GM13976 (cell line): Measurements from ENCODE around the gene EOLA1.
"Not testable (repeated sequence)": the region's sequence is repeated elsewhere in the genome, so short reads cannot be mapped to it uniquely, and the experiment has no call there.

Experiments
- DNase-seq: peaks from one replicate; pipeline ENCODE4 v3.0.0; 2012; ENCODE audit warnings: low spot score
- in situ Hi-C: fragments of 300-500 bp; cut with MboI; formaldehyde crosslinking; loops from one replicate; pipeline ENCODE4 v1.12.0; 2022; ENCODE audit warnings: low sequenced_read_pairs, mixed read lengths, inconsistent platforms; ENCODE audit not compliant: unreplicated experiment
- TF ChIP-seq, protein P1 (sequence below): IDR thresholded peaks from 2 replicates; pipeline ENCODE4 v1.5.1; 2012; ENCODE audit warnings: borderline replicate concordance, mild to moderate bottlenecking; ENCODE audit not compliant: insufficient read depth; ENCODE audit errors: extremely low read depth, missing control alignments, control extremely low read depth

Gene EOLA1

DNA sequence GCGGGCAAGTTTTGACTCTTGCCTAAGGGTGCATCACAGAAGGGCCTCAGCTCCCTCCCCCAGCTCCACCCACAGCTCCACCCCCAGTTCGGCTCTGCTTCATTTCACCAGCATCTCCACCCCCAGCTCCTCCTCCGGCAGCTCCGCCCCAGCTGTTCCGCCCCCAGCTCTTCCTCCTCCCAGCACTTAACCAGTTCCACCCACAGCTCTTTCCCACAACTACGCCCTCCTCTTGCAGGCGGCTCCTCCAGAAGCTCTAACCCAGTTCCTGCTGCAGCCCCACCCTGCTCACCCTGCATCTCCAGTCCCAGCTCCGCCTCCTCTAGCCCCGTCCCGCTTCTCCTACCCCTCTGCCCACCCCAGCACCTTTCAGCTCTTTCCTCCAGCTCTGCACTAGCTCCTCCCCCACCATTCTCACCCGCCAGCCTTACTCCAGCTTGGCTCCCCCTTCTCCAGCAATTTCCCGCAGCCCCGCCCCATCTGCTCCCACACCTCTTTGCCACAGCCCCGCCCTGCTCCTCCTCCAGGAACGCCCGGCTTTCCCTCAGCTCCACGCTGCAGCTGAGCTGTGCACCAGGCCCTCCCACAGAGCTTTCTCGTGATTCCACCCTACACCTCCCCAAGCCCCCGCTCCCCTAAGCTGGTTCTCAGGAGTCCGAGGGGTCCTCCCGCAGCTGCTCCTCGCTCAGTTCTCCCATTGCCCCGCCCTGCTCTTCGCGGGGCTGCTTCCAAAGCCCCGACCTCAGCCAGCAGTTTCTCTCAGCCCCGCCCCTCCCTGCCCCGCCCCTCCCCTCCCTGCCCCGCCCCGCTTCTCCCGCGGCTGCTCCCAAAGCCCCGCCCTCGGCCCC is 1.3 kb upstream of the EOLA1 start:
- in situ Hi-C loops: no loop called here
- peak; percentile 80 for DNase-seq
- TF ChIP-seq, protein P1, sequence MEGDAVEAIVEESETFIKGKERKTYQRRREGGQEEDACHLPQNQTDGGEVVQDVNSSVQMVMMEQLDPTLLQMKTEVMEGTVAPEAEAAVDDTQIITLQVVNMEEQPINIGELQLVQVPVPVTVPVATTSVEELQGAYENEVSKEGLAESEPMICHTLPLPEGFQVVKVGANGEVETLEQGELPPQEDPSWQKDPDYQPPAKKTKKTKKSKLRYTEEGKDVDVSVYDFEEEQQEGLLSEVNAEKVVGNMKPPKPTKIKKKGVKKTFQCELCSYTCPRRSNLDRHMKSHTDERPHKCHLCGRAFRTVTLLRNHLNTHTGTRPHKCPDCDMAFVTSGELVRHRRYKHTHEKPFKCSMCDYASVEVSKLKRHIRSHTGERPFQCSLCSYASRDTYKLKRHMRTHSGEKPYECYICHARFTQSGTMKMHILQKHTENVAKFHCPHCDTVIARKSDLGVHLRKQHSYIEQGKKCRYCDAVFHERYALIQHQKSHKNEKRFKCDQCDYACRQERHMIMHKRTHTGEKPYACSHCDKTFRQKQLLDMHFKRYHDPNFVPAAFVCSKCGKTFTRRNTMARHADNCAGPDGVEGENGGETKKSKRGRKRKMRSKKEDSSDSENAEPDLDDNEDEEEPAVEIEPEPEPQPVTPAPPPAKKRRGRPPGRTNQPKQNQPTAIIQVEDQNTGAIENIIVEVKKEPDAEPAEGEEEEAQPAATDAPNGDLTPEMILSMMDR: no peak

DNA sequence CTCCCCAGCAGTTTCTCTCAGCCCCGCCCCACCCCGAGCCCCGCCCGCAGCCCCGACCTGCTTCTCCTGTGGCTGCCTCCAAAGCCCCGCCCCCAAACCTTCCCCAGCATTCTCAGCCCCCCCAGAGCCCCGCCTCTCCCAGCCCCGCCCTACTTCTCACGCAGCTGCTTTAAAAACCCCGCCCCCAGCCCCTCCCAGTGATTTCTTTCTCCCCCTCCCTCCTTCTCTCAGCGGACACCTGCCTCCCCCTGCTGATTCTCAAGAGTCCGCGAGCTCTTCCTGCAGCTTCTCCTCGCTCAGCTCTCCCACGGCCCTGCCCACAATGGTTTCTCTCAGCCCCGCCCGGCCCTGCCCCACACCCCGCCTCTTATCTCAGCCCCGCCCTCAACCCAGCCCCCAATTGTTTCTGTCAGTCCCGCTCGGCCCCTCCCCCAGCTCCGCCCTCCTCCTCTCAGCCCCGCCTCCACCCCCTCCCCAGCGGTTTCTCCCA is 636 bp upstream of the EOLA1 start:
- peak; percentile 88 for DNase-seq
- TF ChIP-seq, protein P1: no peak
- in situ Hi-C loops: no loop called here

DNA sequence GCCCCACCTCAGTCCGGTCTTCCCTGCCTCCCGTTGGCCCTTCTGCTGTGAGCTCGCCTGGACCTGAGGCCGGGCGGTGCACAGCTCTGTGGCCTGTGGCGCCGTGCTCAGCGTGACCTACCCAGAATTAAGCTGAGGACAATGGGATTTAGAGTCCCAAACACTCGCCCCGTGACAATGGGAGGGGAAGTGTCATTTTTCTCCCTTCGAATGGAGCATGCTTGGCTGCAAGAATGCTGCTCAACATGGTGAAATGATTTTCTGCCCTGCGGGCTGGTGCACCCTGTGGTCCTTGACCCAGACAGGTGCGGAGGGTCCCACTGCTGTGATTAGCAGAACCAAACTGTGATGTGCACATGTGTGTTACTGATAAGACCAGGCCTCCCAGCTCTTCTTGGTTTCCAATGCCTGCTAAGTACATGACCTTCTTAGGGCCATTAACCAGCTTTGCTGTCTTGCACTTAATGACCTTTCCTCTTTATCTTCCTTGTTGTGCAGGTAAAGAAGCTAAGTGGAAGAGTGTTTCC is 772 bp downstream of the EOLA1 start:
- TF ChIP-seq, protein P1: no peak
- in situ Hi-C loops: no loop called here
- no peak for DNase-seq

DNA sequence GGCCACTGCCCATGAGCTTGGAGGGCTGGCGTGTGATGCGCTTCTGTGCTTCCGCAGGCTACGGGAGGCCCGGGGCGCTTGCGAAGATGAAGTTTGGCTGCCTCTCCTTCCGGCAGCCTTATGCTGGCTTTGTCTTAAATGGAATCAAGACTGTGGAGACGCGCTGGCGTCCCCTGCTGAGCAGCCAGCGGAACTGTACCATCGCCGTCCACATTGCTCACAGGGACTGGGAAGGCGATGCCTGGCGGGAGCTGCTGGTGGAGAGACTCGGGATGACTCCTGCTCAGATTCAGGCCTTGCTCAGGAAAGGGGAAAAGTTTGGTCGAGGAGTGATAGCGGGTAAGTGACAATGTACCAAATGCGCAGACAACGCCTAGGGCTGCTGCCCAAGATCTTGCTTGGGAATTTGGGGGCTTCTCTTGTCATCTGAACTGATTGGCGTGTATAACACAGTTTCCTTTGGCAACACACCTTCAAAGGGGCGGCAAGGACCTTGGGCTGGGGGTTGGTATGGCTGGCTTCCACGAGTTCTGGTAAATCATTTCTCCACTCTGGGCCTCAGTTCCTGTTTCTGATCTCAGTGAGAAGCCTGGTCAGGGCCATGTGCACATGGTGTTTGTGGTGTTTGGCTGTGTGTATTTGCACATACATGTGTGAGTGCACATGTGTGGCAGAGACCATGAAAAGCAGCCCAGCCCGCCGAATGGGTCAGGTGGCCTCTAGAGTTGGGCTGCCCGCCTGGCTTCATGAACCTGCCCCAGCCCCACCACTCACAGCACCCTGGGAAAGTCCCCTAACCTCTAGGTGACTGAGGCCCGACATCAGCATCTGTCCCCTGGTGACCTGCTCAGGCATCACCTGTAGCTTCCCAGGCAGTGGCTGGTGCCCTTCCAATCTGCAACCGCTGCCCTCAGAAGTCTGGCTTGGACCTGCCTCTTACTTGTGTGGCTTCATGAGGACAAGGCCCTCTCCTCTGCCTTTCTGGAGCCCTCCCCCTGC is 5.0 kb downstream of the EOLA1 start:
- DNase-seq, in situ Hi-C loops: not testable (repeated sequence)

DNA sequence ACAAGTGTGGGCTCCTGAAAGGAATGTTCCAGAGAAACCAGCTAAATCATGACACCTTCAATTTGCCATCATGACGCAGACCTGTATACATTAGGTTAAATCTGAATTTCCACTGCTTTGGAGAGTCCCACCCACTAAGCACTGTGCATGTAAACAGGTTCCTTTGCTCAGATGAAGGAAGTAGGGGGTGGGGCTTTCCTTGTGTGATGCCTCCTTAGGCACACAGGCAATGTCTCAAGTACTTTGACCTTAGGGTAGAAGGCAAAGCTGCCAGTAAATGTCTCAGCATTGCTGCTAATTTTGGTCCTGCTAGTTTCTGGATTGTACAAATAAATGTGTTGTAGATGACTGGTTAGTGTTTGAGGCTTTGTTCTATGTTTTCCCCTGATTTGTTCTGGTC is 6.2 kb downstream of the EOLA1 start:
- DNase-seq, in situ Hi-C loops: not testable (repeated sequence)

DNA sequence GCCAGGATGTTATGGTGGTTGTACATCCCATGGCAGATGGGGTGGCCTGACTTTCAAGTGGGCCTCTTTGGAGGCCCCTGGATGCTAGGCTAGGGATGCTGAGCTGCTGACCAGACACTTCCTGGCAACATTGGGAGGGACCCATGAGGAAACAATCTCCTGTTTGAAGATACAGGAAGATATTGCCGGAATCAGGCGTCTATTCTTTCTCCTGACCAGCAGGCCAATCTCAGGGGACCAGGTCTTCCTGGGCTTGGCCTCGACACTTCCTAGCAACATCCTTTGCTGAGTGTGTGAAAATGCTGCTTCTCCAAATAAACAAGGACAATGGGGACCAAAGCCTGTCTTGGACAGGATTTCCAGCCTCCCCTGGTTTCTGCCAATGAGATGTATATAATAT is 7.0 kb downstream of the EOLA1 start:
- DNase-seq, in situ Hi-C loops: not testable (repeated sequence)

DNA sequence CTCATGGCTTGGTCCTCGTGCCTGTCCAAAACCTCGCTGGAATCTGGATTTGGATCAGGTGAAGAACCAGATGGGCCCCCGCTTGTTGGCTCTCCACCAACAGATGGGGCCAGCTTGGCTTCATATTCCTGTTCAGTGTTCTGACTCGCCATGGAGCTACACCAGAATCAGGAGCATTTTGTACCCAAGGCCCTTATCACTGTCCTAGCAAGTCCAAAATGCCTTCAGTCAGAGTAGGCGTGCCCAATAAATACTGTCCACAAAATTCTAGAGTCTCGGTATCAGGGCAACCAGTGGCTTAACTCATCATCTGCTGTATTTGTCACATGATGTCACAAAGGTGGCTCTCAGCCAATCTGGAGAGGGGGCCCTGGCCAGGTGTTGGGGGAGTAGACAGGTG is 8.9 kb downstream of the EOLA1 start, which contains the start of gene HSFX3:
TSS of gene HSFX3 (minus strand) at position 224 of the 400 bp plus-strand sequence. CDS start at position 152, 72 bp downstream.
- in situ Hi-C loops, DNase-seq: not testable (repeated sequence)

DNA sequence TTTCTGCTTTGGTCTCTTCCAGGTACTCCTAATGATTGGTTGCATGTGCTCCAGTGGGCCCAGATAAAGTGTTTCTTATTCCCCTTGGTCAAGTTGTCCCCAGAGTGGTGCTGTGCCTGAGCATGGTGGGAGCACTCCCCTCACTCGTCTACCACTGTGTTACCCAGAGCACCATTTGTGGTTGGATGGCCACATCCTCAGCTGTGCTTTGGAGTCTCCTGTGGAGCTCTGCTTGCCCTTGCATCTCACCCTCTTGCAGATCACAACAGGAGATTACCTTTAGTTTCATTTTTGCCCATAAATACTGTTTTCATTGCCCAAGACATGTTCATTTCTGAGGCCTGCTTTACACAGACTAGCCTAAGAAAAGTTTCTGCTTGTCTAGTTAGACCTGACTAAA is 9.6 kb downstream of the EOLA1 start:
- in situ Hi-C loops: not testable (repeated sequence)

DNA sequence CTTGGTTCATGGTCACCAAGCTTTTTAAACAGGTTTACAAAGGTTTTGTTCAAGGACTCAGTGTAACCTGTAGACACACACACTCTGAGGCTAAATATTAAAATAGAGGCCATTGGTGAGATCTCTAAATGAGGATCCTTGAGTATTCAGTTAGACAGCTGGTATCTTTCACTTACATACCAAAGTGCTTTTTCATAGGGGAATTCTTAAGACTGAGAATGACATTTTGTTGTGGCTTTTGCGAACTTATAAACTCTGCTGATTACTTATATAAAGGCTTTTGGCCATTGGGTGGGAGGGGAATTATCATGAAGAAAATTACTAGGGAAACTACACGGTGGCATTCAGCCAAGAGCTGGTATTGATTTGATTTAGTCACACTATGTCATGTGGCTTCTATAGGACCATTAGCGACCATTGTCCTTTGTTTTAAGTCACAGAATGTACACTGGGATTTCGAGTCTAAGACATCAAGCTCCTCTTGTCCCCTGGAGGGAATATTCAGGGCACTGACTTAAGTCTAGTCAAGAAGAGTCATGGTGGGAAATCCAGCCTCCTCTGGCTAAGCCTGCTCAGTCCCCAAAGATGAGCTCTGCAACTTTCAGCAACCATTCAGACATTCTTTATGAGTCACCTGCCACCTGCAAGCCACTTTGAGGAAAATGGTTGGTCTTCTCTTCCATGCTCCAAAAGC is 10.6 kb downstream of the EOLA1 start:
- in situ Hi-C loops, DNase-seq: not testable (repeated sequence)

More for the DNA sequence above, 9.6 kb downstream of the EOLA1 start:
- not testable (repeated sequence) for DNase-seq

DNA sequence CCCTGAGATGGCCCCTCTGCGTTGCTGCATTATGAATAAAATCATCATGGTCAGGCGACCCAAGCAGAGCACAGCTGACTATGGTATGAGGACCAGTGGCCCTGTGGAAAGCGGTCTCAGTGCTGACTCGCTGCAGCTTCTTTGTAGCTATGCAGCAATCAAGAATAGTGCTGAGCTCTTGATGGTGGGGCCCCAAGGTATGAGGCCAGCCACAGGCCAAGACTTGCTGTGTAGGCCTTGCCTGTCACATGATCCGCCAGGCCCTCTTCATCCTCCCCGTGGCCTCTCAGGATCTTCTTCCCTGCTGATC is 11.1 kb downstream of the EOLA1 start:
- in situ Hi-C loops: not testable (repeated sequence)

DNA sequence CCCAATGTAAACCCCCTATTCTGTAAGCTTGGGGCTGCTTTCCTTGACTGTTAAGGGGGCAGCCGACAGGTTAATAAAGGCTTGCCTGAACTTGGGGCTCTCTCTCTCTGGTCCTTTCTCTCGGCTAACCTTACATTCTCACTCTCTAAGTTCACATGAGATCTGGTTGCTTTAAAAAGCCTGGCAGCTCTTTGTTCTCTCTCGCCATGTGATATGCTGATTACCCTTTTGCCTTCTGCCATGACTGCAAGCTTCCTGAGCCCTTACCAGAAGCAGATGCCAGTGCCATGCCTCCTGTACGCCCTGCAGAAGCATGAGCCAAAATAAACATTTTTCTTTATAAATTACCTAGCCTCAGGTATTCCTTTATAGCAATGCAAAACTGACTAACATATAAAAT is 14.4 kb downstream of the EOLA1 start:
- DNase-seq, in situ Hi-C loops: not testable (repeated sequence)

More for the DNA sequence above, 11.1 kb downstream of the EOLA1 start:
- not testable (repeated sequence) for DNase-seq
